K562 (cell line): ENCODE measurements around the gene CARD11. TPM values are rescaled to one million over a fixed set of nuclear protein-coding genes. Genes with fewer than 3 reads are reported as not detected.

Source experiments
- ATAC-seq: fragments of 200-7000 bp; cut with Tn5 transposase; 3 replicates; pipeline ENCODE4 v1.9.1; 2020; ENCODE audit warnings: moderate library complexity
- BruUV-seq: library from RNA; stranded (reverse); fragments of 400-500 nt; replicated peaks from 2 replicates; lab custom pipeline; 2021; lab: Mats Ljungman, UMichigan
- CTCF ChIA-PET: fragments of 300-600 bp; formaldehyde crosslinking; extraction: SDS; loops from one replicate; lab custom pipeline; 2021; ENCODE audit warnings: low intra/inter-chr PET ratio; lab: Yijun Ruan, JAX
- POLR2A ChIA-PET: fragments of 300-600, 350-650 bp; sonication (Branson Sonifier 250); formaldehyde crosslinking; extraction: SDS; loops from one replicate; lab custom pipeline; 2021; ENCODE audit warnings: antibody characterized with exemption, inconsistent platforms; lab: Yijun Ruan, JAX
- DNase-seq, 4 experiments: peaks; one replicate each; pipeline versions ENCODE4 v3.0.0 to v3.0.0-alpha.2; 2011 to 2018; ENCODE audit warnings: low spot score in 3 of 4, mixed read lengths in 3 of 4; ENCODE audit errors: extremely low read depth in 1 of 4
- FAIRE-seq: peaks from 2 replicates; lab custom pipeline; 2011; peaks lifted over from hg19 to GRCh38; lab: Jason Lieb, UNC
- H2AFZ ChIP-seq: 2 replicates; pipeline ENCODE4 v1.6.0; 2011; ENCODE audit warnings: low read depth, low read length, control low read depth, inconsistent platforms
- H3K27ac ChIP-seq: fragments of 200-600 bp; 3 replicates; pipeline ENCODE4 v1.8.0; 2011; ENCODE audit warnings: low read depth, mild to moderate bottlenecking, control low read depth, inconsistent platforms, low read length, moderate library complexity, mixed read lengths; ENCODE audit errors: extremely low read depth
- H3K27me3 ChIP-seq, 2 experiments: fragments of 300-600 bp in 1 of 2; 2 replicates in 1 of 2; 3 replicates in 1 of 2; pipeline versions ENCODE4 v1.6.0 to v1.8.0; 2011; ENCODE audit warnings: inconsistent platforms in 2 of 2, low read length in 2 of 2, mild to moderate bottlenecking in 1 of 2, mixed read lengths in 1 of 2, moderate library complexity in 1 of 2; ENCODE audit not compliant: control insufficient read depth in 2 of 2, insufficient read depth in 2 of 2
- H3K36me3 ChIP-seq: fragments of 300-600 bp; 3 replicates; pipeline ENCODE4 v1.8.0; 2011; ENCODE audit warnings: mild to moderate bottlenecking, low read length, inconsistent platforms; ENCODE audit not compliant: control insufficient read depth, insufficient read depth
- H3K4me1 ChIP-seq, 2 experiments: fragments of 200-600 bp in 1 of 2; replicated peaks in 1 of 2; 2 replicates in 1 of 2; 3 replicates in 1 of 2; pipeline versions ENCODE4 v1.5.1 to v1.8.0; 2011; ENCODE audit warnings: inconsistent platforms in 2 of 2, low read length in 2 of 2, mild to moderate bottlenecking in 1 of 2, mixed read lengths in 1 of 2, moderate library complexity in 1 of 2; ENCODE audit not compliant: control insufficient read depth in 2 of 2, insufficient read depth in 2 of 2
- H3K4me2 ChIP-seq: 2 replicates; pipeline ENCODE4 v1.6.1; 2011; ENCODE audit warnings: low read length, control low read depth, inconsistent platforms, mixed read lengths; ENCODE audit not compliant: insufficient read depth
- H3K4me3 ChIP-seq: fragments of 200-600 bp; sonication (generic), shearing (Covaris generic); 2 replicates; pipeline ENCODE4 v1.5.1; 2016; ENCODE audit warnings: control low read depth, inconsistent platforms
- H3K79me2 ChIP-seq: fragments of 200-600 bp; 3 replicates; pipeline ENCODE4 v1.8.0; 2011; ENCODE audit warnings: low read length, inconsistent platforms; ENCODE audit not compliant: control insufficient read depth, insufficient read depth
- H3K9ac ChIP-seq, 2 experiments: 2 replicates each; pipeline versions ENCODE4 v1.6.0 to v1.6.1; 2011; ENCODE audit warnings: low read depth in 2 of 2, low read length in 2 of 2, control low read depth in 1 of 2, inconsistent platforms in 1 of 2, mild to moderate bottlenecking in 1 of 2, mixed read lengths in 1 of 2; ENCODE audit not compliant: insufficient read depth in 1 of 2
- H3K9me1 ChIP-seq: one replicate; pipeline ENCODE4 v1.6.0; 2011; ENCODE audit warnings: inconsistent platforms, mild to moderate bottlenecking, low read length, moderate library complexity; ENCODE audit not compliant: control insufficient read depth, insufficient read depth
- H3K9me3 ChIP-seq: replicated peaks from 2 replicates; pipeline ENCODE4 v1.5.1; 2011; ENCODE audit warnings: low read depth, low read length, inconsistent platforms; ENCODE audit not compliant: control insufficient read depth, insufficient read depth
- H4K20me1 ChIP-seq: replicated peaks from 2 replicates; pipeline ENCODE4 v1.6.1; 2011; ENCODE audit warnings: low read length, inconsistent platforms, mixed read lengths; ENCODE audit not compliant: control insufficient read depth, insufficient read depth
- ETV1 ChIP-seq: fragments of 450-650 bp; conservative IDR thresholded peaks from 2 replicates; pipeline ENCODE4 v1.6.1; 2016; ENCODE audit warnings: missing genetic modification characterization, control low read depth, low read depth, missing compliant biosample characterization
- MAFG ChIP-seq: fragments of 450-650 bp; conservative IDR thresholded peaks from 2 replicates; pipeline ENCODE4 v1.6.1; 2016; ENCODE audit warnings: missing genetic modification characterization, missing compliant biosample characterization
- MECOM ChIP-seq: fragments of 250-450 bp; sonication (Bioruptor Pico); IDR thresholded peaks from 2 replicates; pipeline ENCODE4 v1.8.0; 2022; ENCODE audit warnings: inconsistent platforms
- MGA ChIP-seq: fragments of 450-650 bp; IDR thresholded peaks from 2 replicates; pipeline ENCODE4 v1.6.1; 2016; ENCODE audit warnings: mild to moderate bottlenecking, moderate library complexity
- MYNN ChIP-seq, 2 experiments: sonication (generic); formaldehyde crosslinking in 1 of 2; IDR thresholded peaks; 2 replicates each; pipeline versions ENCODE4 v1.5.0 to v1.6.1; 2016 to 2020; ENCODE audit warnings: antibody characterized with exemption in 1 of 2, missing genetic modification reagents in 1 of 2
- NFE2L1 ChIP-seq: fragments of 450-650 bp; IDR thresholded peaks from 2 replicates; pipeline ENCODE4 v1.6.1; 2016; ENCODE audit warnings: missing genetic modification characterization, low read depth, mild to moderate bottlenecking, missing compliant biosample characterization, moderate library complexity, borderline replicate concordance
- ZNF212 ChIP-seq: fragments of 450-650 bp; formaldehyde crosslinking; IDR thresholded peaks from 2 replicates; pipeline ENCODE4 v1.4.0; 2020; ENCODE audit warnings: mild to moderate bottlenecking
- ZNF77 ChIP-seq: fragments of 250-450 bp; sonication (Bioruptor Pico); IDR thresholded peaks from 2 replicates; pipeline ENCODE4 v1.5.0; 2020
- WGBS: fragments of 100-300 bp; shearing (Covaris generic); methylation state at CpG from one replicate; pipeline ENCODE4 v1.1.6; 2016; ENCODE audit warnings: low coverage, mixed read lengths; ENCODE audit not compliant: insufficient coverage; ENCODE audit errors: missing lambda C conversion rate; 5-methylcytosine and 5-hydroxymethylcytosine counted together
- in situ Hi-C: fragments of 300-500 bp; cut with MboI; formaldehyde crosslinking; loops from 4 replicates; pipeline ENCODE4 v1.15.0; 2018; ENCODE audit warnings: inconsistent platforms, mixed read lengths
- intact Hi-C: fragments of 100-400 bp; cut with micrococcal nuclease; formaldehyde crosslinking; loops from 2 replicates; pipeline ENCODE4 v1.14.2; 2022
- polyA plus RNA-seq, 8 experiments: library from polyadenylated mRNA; depleted of rRNA in 4 of 8; stranded (reverse) in 5 of 8; unstranded in 3 of 8; fragments of >200 nt; fragmentation: Nextera tagmentation in 2 of 8; fragmentation: Illumina TruSeq in 1 of 8; extraction: Ambion mirVana in 2 of 8; extraction: Trizol in 1 of 8; gene quantifications; 2 replicates each; pipeline versions ENCODE4 v1.2.1 to v1.2.3, GENCODE V29; 2011 to 2014; ENCODE audit warnings: inconsistent platforms in 1 of 8, missing spikeins in 1 of 8
- total RNA-seq, 7 experiments: library from RNA; depleted of rRNA in 6 of 7; stranded (reverse); fragments of >200 nt in 6 of 7; fragmentation: Illumina TruSeq in 2 of 7; extraction: Trizol in 2 of 7; gene quantifications; 2 replicates each; pipeline versions ENCODE4 v1.2.1 to v1.2.3, GENCODE V29; 2011 to 2021; ENCODE audit warnings: low replicate concordance in 1 of 7
- TF ChIP-seq, protein P1 (sequence below): sonication (generic); formaldehyde crosslinking; IDR thresholded peaks from 2 replicates; pipeline ENCODE4 v1.8.0; 2022; ENCODE audit warnings: missing genetic modification reagents, mild to moderate bottlenecking, borderline replicate concordance

CARD11 gene
- total and polyA plus RNA-seq, 9 of the 15 experiments (the other 6 are each of a cell fraction or from before 2014, with no cell fraction given), result 0.07 to 12.8 (median 5.7) TPM

DNA sequence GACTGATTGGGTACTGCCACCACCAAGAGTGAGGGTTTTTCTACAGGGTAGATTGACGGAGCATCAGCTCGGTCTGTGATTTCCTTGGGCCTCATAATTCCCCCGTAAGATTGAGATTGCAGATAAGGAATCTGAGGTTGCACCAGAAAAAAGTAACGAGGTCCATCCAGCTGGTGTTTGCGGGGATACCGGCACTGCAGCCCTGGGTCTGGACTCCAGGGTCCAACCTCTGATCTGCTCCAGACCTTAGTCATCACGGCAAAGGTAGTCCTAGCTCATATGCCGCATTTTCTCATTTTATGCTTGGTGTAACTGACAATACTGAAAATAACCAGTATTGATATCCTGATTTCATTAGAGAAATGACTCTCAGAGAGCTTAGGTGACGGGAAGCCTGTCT, 3.9 kb downstream of the CARD11 start:
- Histone ChIP-seq H3K9me1 (no peaks in the 10 kb centered on the region), H3K4me2 (no peak overlapping the region), H3K36me3 (no peaks in the 10 kb centered on the region), H4K20me1 (no peaks in the 10 kb centered on the region), H3K79me2 (peaks cover 6% of the 10 kb centered on the region; the same call in 2 of the 3 replicates), H3K4me3 (no peak overlapping the region), H3K4me1 (peaks cover 0 to 20% of the 10 kb centered on the region in 2 experiments; a peak in 3 of 5 replicates), H3K9me3 (no peaks in the 10 kb centered on the region), H2AFZ (no peak overlapping the region), H3K9ac (no peak overlapping the region), H3K27ac (no peak overlapping the region), H3K27me3 (no peaks in the 10 kb centered on the region)
- in situ Hi-C loops (no loop called here), intact Hi-C loops (loop anchor here (5.0 kb wide), 1 partner anchor 82 kb away; no protein-coding TSS in a partner anchor)
- BruUV-seq, result no TSS peak
- ChIA-PET CTCF (no interaction called here), POLR2A (no interaction called here)
- no peak for DNase-seq
- FAIRE-seq, result no peak
- ATAC-seq, result no peak
- WGBS, result 76% methylated on average over 9 of the region's 9 CpGs
- no peak for TF ChIP-seq MGA
- TF ChIP-seq MECOM, result no peak
- TF ChIP-seq MAFG (tag), result no peak
- no peak for TF ChIP-seq NFE2L1 (tag)
- TF ChIP-seq ZNF212 (CRISPR knock-in tag), result no peak
- TF ChIP-seq, protein P1, sequence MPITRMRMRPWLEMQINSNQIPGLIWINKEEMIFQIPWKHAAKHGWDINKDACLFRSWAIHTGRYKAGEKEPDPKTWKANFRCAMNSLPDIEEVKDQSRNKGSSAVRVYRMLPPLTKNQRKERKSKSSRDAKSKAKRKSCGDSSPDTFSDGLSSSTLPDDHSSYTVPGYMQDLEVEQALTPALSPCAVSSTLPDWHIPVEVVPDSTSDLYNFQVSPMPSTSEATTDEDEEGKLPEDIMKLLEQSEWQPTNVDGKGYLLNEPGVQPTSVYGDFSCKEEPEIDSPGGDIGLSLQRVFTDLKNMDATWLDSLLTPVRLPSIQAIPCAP (CRISPR knock-in tag), result no peak
- no peak for TF ChIP-seq ETV1 (tag)
- TF ChIP-seq ZNF77 (CRISPR knock-in tag), result no peak
- no peak for TF ChIP-seq MYNN (IDR thresholded peaks at IDR 0.05)
- TF ChIP-seq MYNN (CRISPR knock-in tag; IDR thresholded peaks at IDR 0.05), result no peak
